Upper lobe of left lung (tissue), 6 donors: ENCODE results near the gene TMEM247. TPM values are rescaled to one million over a fixed set of nuclear protein-coding genes. Genes with fewer than 3 reads are reported as not detected.
A peak's percentile ranks its signal among the peaks of the same experiment; 100 is the strongest.

Source experiments
- ATAC-seq, 2 donors: fragments of 200-7000 bp; cut with Tn5 transposase; one replicate each; pipeline ENCODE4 v1.9.1; 2022; ENCODE audit warnings: mild to moderate bottlenecking in 2 of 2, moderate library complexity in 2 of 2; ENCODE audit not compliant: low FRiP score in 2 of 2
- DNase-seq, 2 donors: peaks; one replicate each; pipeline ENCODE4 v3.0.0-alpha.2; 2019 to 2020
- H3K27ac ChIP-seq, 4 donors: fragments of 200-600 bp; sonication (generic); one replicate each; pipeline ENCODE4 v1.5.1; 2016 to 2019
- H3K27me3 ChIP-seq, 4 donors: fragments of 200-600 bp; sonication (generic); one replicate each; pipeline ENCODE4 v1.5.1; 2017 to 2019
- H3K36me3 ChIP-seq, 4 donors: fragments of 200-600 bp; sonication (generic); one replicate each; pipeline ENCODE4 v1.5.1; 2016 to 2019
- H3K4me1 ChIP-seq, 4 donors: fragments of 200-600 bp; sonication (generic); one replicate each; pipeline ENCODE4 v1.5.1; 2018 to 2019
- H3K4me3 ChIP-seq, 4 donors: fragments of 200-600 bp; sonication (generic); one replicate each; pipeline ENCODE4 v1.5.1; 2017 to 2019; ENCODE audit warnings: mild to moderate bottlenecking in 2 of 4, moderate library complexity in 1 of 4
- H3K9me3 ChIP-seq, 4 donors: fragments of 200-600 bp; sonication (generic); one replicate each; pipeline ENCODE4 v1.5.1; 2018 to 2019
- CTCF ChIP-seq, 6 experiments: fragments of 450-650 bp in 4 of 6; fragments of 200-600 bp in 2 of 6; sonication (generic) in 2 of 6; IDR thresholded peaks; one replicate each; pipeline ENCODE4 v1.5.1; 2016 to 2019; ENCODE audit warnings: antibody characterized with exemption in 6 of 6
- EP300 ChIP-seq, 4 donors: sonication (generic); formaldehyde crosslinking; IDR thresholded peaks; one replicate each; pipeline ENCODE4 v1.5.1; 2017; ENCODE audit warnings: antibody characterized with exemption in 4 of 4, control low read depth in 2 of 4
- POLR2A ChIP-seq, 4 donors: fragments of 450-650 bp; IDR thresholded peaks; one replicate each; pipeline ENCODE4 v1.5.1; 2016 to 2017; ENCODE audit warnings: antibody characterized with exemption in 4 of 4, mild to moderate bottlenecking in 2 of 4
- POLR2AphosphoS5 ChIP-seq, 2 donors: sonication (generic); formaldehyde crosslinking; IDR thresholded peaks; one replicate each; pipeline ENCODE4 v1.5.1; 2017; ENCODE audit warnings: antibody characterized with exemption in 2 of 2
- WGBS, 2 donors: methylation state at CpG; one replicate each; pipeline ENCODE4 v1.1.5; 2017 to 2018; 5-methylcytosine and 5-hydroxymethylcytosine counted together
- total RNA-seq, 6 donors: library from RNA; depleted of rRNA in 4 of 6; stranded (reverse); fragments of >200 nt in 4 of 6; gene quantifications; one replicate each; pipeline versions ENCODE4 v1.1.0 to v1.2.1, GENCODE V29; 2016 to 2021
- donor health status: DM: no; HTN: no; CAD: no; lungs with moderate emphysema.
- donor health status: DM: no; HTN: yes; CAD: no; lungs with severe emphysema.

TMEM247 gene
- total RNA-seq, 6 donors from 2014 or later = not detected

- Histone ChIP-seq H3K9me3 (no peaks in the 10 kb centered on the region), H3K36me3 (no peaks in the 10 kb centered on the region), H3K27ac (no peak overlapping the region), H3K4me3 (no peak overlapping the region), H3K4me1 (peaks cover 9 to 12% (median 9%) of the 10 kb centered on the region in 4 donors), H3K27me3 (no peaks in the 10 kb centered on the region)
- 85 to 96% methylated on average over 4 of the region's 4 CpGs for WGBS, 2 donors
- ATAC-seq (no peak), DNase-seq (no peak)
- TF ChIP-seq CTCF (IDR thresholded peaks at IDR 0.05) (no peak), EP300 (IDR thresholded peaks at IDR 0.05) (no peak), POLR2AphosphoS5 (IDR thresholded peaks at IDR 0.05) (no peak), POLR2A (IDR thresholded peaks at IDR 0.05) (no peak)
Observed at GRCh38 chr2:46494596-46494995, 15.2 kb downstream of the TMEM247 start.

GRCh38 chr2:46495231-46496030 lies 16.1 kb downstream of the TMEM247 start:
- DNase-seq (no peak), ATAC-seq (no peak)
- no peaks in the 10 kb centered on the region for H3K27me3 ChIP-seq
- H3K27ac ChIP-seq = no peak overlapping the region
- H3K36me3 ChIP-seq = no peaks in the 10 kb centered on the region
- H3K4me3 ChIP-seq = no peak overlapping the region
- 92 to 93% methylated on average over 9 of the region's 9 CpGs for WGBS, 2 donors
- TF ChIP-seq EP300 (IDR thresholded peaks at IDR 0.05) (no peak), POLR2AphosphoS5 (IDR thresholded peaks at IDR 0.05) (no peak), POLR2A (IDR thresholded peaks at IDR 0.05) (no peak), CTCF (IDR thresholded peaks at IDR 0.05) (no peak)
- peaks cover 8 to 10% (median 9%) of the 10 kb centered on the region in 4 donors for H3K4me1 ChIP-seq
- no peaks in the 10 kb centered on the region for H3K9me3 ChIP-seq

GRCh38 chr2:46497766-46498165 lies 18.4 kb downstream of the TMEM247 start:
- Histone ChIP-seq H3K27ac (no peak overlapping the region), H3K36me3 (no peaks in the 10 kb centered on the region), H3K9me3 (no peaks in the 10 kb centered on the region), H3K4me3 (no peak overlapping the region), H3K27me3 (no peaks in the 10 kb centered on the region), H3K4me1 (peaks cover 3 to 10% (median 8%) of the 10 kb centered on the region in 4 donors)
- no peak for ATAC-seq
- 86 to 95% methylated on average over 4 of the region's 4 CpGs for WGBS, 2 donors
- TF ChIP-seq POLR2AphosphoS5 (IDR thresholded peaks at IDR 0.05) (no peak), POLR2A (IDR thresholded peaks at IDR 0.05) (no peak), EP300 (IDR thresholded peaks at IDR 0.05) (no peak), CTCF (IDR thresholded peaks at IDR 0.05) (no peak)
- DNase-seq = no peak

- no peak for DNase-seq
- TF ChIP-seq POLR2A (IDR thresholded peaks at IDR 0.05) = no peak
Observed at GRCh38 chr2:46498681-46499080, 19.3 kb downstream of the TMEM247 start.

GRCh38 chr2:46499392-46499785 lies 20.0 kb downstream of the TMEM247 start:
- Histone ChIP-seq H3K4me1 (peaks cover 3 to 10% (median 8%) of the 10 kb centered on the region in 4 donors), H3K4me3 (peak overlapping the region; percentile 26 to 54 (median 50)), H3K36me3 (no peaks in the 10 kb centered on the region), H3K9me3 (no peaks in the 10 kb centered on the region), H3K27ac (peak overlapping the region; percentile 64 to 85 (median 72)), H3K27me3 (no peaks in the 10 kb centered on the region)
- ATAC-seq (no peak), DNase-seq (no peak)
- TF ChIP-seq CTCF (IDR thresholded peaks at IDR 0.05) (no peak), POLR2A (IDR thresholded peaks at IDR 0.05) (no peak), POLR2AphosphoS5 (IDR thresholded peaks at IDR 0.05) (no peak), EP300 (IDR thresholded peaks at IDR 0.05) (no peak)
- 22 to 24% methylated on average over 7 of the region's 7 CpGs for WGBS, 2 donors

More at GRCh38 chr2:46498681-46499080, 19.3 kb downstream of the TMEM247 start:
- Histone ChIP-seq H3K36me3 (no peaks in the 10 kb centered on the region), H3K27ac (no peak overlapping the region), H3K27me3 (no peaks in the 10 kb centered on the region), H3K4me3 (no peak overlapping the region), H3K9me3 (no peaks in the 10 kb centered on the region), H3K4me1 (peaks cover 3 to 10% (median 8%) of the 10 kb centered on the region in 4 donors)
- 78 to 85% methylated on average over 4 of the region's 4 CpGs for WGBS, 2 donors
- no peak for ATAC-seq
